ENCODE results near the gene HOXA6.

DNA sequence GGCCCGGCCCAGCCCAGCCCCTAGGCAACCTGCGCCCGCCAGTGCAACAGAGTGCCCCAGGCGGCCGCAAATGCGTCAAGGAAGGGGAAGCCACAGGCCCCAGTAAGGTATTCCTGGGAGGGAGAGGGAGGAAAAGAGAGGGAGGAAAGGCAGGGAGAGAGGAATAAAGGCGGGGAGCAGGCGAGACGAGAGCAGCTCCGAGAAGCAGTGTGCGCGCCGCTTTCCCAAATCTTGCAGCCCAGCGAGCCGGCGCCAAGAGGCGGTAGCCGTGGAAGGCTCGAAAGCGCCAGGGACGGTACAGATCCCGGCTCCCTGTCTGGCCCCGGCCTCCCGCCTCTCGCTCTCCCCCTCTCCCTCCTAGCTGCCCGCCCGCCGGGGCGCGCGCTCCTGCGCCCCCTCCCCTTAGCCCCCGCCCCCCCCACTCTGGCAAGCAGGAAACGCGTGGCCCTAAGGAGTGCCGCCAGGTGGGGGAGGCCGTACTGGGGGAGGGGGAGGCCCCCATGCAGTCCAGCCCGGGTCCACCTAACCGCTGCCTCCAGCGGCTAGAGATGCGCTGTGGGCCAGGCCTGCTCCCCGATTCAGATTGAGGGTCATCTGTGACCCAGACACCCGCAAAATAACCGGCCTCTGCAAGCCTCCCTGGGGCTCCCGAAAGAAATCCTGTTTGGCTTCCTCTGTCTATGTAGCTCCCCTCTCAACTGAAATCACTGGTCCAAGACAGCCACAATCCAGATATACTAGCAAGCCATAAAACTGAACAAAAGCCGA, 22.3 kb upstream of the HOXA6 start:
- TF ChIP-seq CTCF (conservative IDR thresholded peaks at IDR 0.05) (no peak), EZH2 (IDR thresholded peaks at IDR 0.05; ENCODE audit: low read depth) (no peak)
